DMS153 (cell line): ENCODE results near the gene SMIM22.

Experiments
- DNase-seq: peaks from one replicate; lab custom pipeline; 2025; lab: John Stamatoyannopoulos, UW

Gene SMIM22

GRCh38 chr16:4814542-4815173, 19.5 kb downstream of the SMIM22 start:
- DNase-seq, result no peak

GRCh38 chr16:4820652-4821051, 25.5 kb downstream of the SMIM22 start:
- no peak for DNase-seq

GRCh38 chr16:4825196-4825595, 30.0 kb downstream of the SMIM22 start:
- DNase-seq, result no peak

GRCh38 chr16:4826526-4826925, 31.4 kb downstream of the SMIM22 start:
- no peak for DNase-seq

GRCh38 chr16:4826980-4827379, 31.8 kb downstream of the SMIM22 start:
- no peak for DNase-seq

GRCh38 chr16:4828567-4829321, 33.6 kb downstream of the SMIM22 start:
- DNase-seq, result no peak

GRCh38 chr16:4830408-4830807, 35.2 kb downstream of the SMIM22 start:
- no peak for DNase-seq

- DNase-seq, result no peak
These were observed 36.4 kb downstream of the SMIM22 start for GRCh38 chr16:4831616-4832015.

- no peak for DNase-seq
These were observed 37.7 kb downstream of the SMIM22 start for GRCh38 chr16:4832698-4833343.

GRCh38 chr16:4833584-4833983, 38.4 kb downstream of the SMIM22 start:
- no peak for DNase-seq

GRCh38 chr16:4836727-4837126, 41.6 kb downstream of the SMIM22 start:
- DNase-seq, result no peak

GRCh38 chr16:4837733-4838501, 42.7 kb downstream of the SMIM22 start:
- DNase-seq, result no peak

GRCh38 chr16:4839942-4840341, 44.8 kb downstream of the SMIM22 start:
- no peak for DNase-seq

- no peak for DNase-seq
These were observed 45.8 kb downstream of the SMIM22 start for GRCh38 chr16:4840984-4841383.
